ENCODE data around the gene AKNA.

DNA sequence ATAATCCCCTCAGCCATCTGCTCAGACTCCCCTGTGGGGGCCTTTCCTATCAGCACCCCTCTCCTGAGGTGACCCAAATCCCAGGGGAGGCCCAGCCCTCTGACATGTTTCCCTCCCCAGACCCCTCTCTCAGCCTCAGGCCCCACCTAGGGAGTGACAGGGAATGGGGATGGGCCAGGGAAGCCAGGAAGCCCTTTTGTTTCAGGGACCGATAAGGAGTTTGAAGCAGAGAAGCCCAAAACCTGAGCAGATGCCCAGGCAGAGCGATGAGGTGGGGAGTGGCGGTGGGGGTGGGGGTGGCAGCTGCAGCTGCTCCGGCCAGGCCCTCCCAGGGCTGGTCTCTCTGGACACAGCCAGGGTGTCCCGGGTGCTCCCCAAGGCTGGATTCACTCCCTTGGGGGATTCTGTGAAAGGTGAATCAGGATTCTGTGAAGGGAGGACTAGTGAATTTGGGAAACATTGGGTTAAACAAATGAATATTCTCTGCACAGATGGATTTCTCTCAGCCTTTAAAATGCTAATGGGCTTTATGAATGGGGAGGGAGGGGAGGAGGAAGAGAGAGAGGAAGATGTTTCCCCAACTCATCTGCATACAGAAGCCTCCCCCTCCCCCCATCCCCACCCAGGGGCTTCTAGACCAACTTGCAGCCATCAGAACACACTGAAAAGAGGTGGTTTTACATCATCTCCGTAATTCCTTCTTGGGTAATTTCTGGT lies 17.4 kb downstream of the AKNA start:
- TF ChIP-seq, protein P1, sequence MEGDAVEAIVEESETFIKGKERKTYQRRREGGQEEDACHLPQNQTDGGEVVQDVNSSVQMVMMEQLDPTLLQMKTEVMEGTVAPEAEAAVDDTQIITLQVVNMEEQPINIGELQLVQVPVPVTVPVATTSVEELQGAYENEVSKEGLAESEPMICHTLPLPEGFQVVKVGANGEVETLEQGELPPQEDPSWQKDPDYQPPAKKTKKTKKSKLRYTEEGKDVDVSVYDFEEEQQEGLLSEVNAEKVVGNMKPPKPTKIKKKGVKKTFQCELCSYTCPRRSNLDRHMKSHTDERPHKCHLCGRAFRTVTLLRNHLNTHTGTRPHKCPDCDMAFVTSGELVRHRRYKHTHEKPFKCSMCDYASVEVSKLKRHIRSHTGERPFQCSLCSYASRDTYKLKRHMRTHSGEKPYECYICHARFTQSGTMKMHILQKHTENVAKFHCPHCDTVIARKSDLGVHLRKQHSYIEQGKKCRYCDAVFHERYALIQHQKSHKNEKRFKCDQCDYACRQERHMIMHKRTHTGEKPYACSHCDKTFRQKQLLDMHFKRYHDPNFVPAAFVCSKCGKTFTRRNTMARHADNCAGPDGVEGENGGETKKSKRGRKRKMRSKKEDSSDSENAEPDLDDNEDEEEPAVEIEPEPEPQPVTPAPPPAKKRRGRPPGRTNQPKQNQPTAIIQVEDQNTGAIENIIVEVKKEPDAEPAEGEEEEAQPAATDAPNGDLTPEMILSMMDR (IDR thresholded peaks at IDR 0.05), result no peak
- TF ChIP-seq POLR2AphosphoS5 (IDR thresholded peaks at IDR 0.05; ENCODE audit: insufficient read depth in 1 of 2, low read depth in 1 of 2), result no peak
- TF ChIP-seq POLR2A (IDR thresholded peaks at IDR 0.05), result no peak

Measured in vagina (tissue), 2 donors.